Small intestine (tissue), 7 donors: Measurements from ENCODE around the gene C1orf226. TPM values are rescaled to one million over a fixed set of nuclear protein-coding genes. Genes with fewer than 3 reads are reported as not detected.

ENCODE experiments used
- DNase-seq, 2 donors: peaks; one replicate each; pipeline versions ENCODE4 v3.0.0 to v3.0.0-alpha.2; 2013
- FAIRE-seq: peaks from 2 replicates; lab custom pipeline; 2012; peaks lifted over from hg19 to GRCh38; lab: Jason Lieb, UNC
- H3K27ac ChIP-seq, 3 donors: one replicate each; pipeline ENCODE4 v1.5.1; 2013; ENCODE audit warnings: low read length in 2 of 3, mild to moderate bottlenecking in 2 of 3, control low read depth in 1 of 3, inconsistent platforms in 1 of 3, low read depth in 1 of 3, moderate library complexity in 1 of 3
- H3K27me3 ChIP-seq, 3 donors: one replicate each; pipeline ENCODE4 v1.6.1; 2013; ENCODE audit warnings: low read length in 3 of 3, inconsistent platforms in 1 of 3; ENCODE audit not compliant: control insufficient read depth in 3 of 3, insufficient read depth in 3 of 3
- H3K36me3 ChIP-seq, 3 donors: one replicate each; pipeline ENCODE4 v1.6.1; 2013; ENCODE audit warnings: low read length in 3 of 3, inconsistent platforms in 1 of 3, low read depth in 1 of 3, mild to moderate bottlenecking in 1 of 3, moderate library complexity in 1 of 3; ENCODE audit not compliant: control insufficient read depth in 3 of 3, insufficient read depth in 2 of 3
- H3K4me1 ChIP-seq, 3 donors: one replicate each; pipeline ENCODE4 v1.6.1; 2013; ENCODE audit warnings: low read length in 2 of 3, inconsistent platforms in 1 of 3, low read depth in 1 of 3, mild to moderate bottlenecking in 1 of 3, moderate library complexity in 1 of 3; ENCODE audit not compliant: control insufficient read depth in 3 of 3, insufficient read depth in 2 of 3
- H3K4me3 ChIP-seq, 3 donors: one replicate each; pipeline ENCODE4 v1.5.1; 2013; ENCODE audit warnings: low read length in 3 of 3, control low read depth in 1 of 3, inconsistent platforms in 1 of 3, low read depth in 1 of 3, mild to moderate bottlenecking in 1 of 3, moderate library complexity in 1 of 3
- H3K9me3 ChIP-seq, 2 donors: one replicate each; pipeline ENCODE4 v1.6.1; 2013; ENCODE audit warnings: low read depth in 1 of 2, low read length in 1 of 2; ENCODE audit not compliant: control insufficient read depth in 2 of 2, insufficient read depth in 1 of 2
- WGBS, 3 donors: extraction: QIAGEN DNeasy Blood & Tissue Kit; methylation state at CpG; one replicate each; pipeline ENCODE4 v1.1.7; 2013; 5-methylcytosine and 5-hydroxymethylcytosine counted together
- polyA plus RNA-seq, 4 donors: library from polyadenylated mRNA; stranded (reverse) in 3 of 4; unstranded in 1 of 4; fragments of 200-250 nt in 3 of 4; fragments of 120-200 nt in 1 of 4; gene quantifications; one replicate each; pipeline versions ENCODE4 v1.2.1 to v1.2.3, GENCODE V29; 2013
- donor health status: healthy with polysubstance abuse.
- donor health status: control.
- donor health status: control.
- donor health status: Bipolar disorder and iron deficiency.
- donor health status: healthy.

C1orf226 gene
- polyA plus RNA-seq, 4 donors: 8.1 to 14.1 (median 13.2) TPM

DNA sequence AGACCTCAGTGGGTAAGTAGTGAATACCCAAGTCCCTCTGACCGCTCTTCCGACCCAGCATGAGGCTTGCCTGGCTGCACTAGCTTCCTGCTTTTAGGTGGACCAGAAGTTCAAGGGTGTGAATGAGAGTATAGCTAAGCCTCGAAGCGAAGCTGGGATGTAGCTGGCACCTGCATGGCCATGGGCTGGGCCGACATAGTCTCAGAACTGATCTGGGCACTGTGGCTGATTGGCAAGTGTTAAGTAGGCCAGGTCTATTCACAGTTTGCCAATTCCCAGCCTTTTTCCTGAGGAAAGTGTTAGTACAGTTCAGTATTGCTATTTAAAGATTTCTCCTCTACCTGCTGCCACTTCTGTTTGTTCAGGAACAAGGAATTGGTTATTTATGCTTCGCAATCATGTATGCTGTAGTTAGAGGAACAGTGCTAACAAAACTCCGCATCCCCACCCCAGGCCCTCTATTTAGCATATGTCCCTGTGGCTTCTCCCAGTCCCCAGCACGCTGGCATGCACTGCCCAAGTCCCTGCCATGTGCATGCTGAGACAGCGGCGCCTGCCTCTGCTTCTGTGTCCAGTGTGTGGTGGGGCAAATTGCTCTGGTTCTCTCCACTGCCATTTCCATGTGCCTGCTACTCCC, 21.2 kb upstream of the C1orf226 start:
- no peak overlapping the region for H3K4me3 ChIP-seq
- peaks cover 0 to 28% (median 2%) of the 10 kb centered on the region in 3 donors for H3K36me3 ChIP-seq
- H3K27me3 ChIP-seq: no peaks in the 10 kb centered on the region
- no peak for DNase-seq
- peaks cover 0 to 10% (median 0%) of the 10 kb centered on the region in 3 donors for H3K4me1 ChIP-seq
- 83 to 90% (median 90%) methylated on average over 10 of the region's 10 CpGs for WGBS, 3 donors
- no peak for FAIRE-seq
- no peaks in the 10 kb centered on the region for H3K9me3 ChIP-seq
- H3K27ac ChIP-seq: no peak overlapping the region

DNA sequence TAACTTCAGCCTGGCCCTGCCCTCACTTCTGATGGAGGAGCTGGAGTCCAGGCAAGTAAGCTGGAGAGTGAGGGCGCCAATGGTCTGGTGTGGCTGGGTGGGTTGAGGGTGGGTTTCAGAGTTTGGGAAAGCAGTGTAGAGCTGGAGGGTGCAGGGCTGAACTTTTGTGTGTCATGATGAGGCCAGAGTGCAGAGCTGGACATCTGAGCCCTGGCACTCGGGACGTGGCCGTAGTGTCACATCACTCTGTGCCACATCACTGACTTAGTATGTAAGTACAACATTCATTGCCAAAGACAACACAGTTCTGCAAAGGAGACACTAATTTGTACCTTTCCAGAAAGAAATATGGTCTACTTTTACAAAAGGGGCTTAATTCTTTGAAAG, 20.7 kb upstream of the C1orf226 start:
- DNase-seq: no peak
- WGBS, 3 donors: 91 to 95% (median 93%) methylated on average over 4 of the region's 4 CpGs
- FAIRE-seq: no peak
- H3K27me3 ChIP-seq: no peaks in the 10 kb centered on the region
- no peak overlapping the region for H3K4me3 ChIP-seq
- no peak overlapping the region for H3K27ac ChIP-seq
- H3K4me1 ChIP-seq: peaks cover 0 to 11% (median 0%) of the 10 kb centered on the region in 3 donors
- no peaks in the 10 kb centered on the region for H3K9me3 ChIP-seq
- H3K36me3 ChIP-seq: peaks cover 0 to 26% (median 2%) of the 10 kb centered on the region in 3 donors

DNA sequence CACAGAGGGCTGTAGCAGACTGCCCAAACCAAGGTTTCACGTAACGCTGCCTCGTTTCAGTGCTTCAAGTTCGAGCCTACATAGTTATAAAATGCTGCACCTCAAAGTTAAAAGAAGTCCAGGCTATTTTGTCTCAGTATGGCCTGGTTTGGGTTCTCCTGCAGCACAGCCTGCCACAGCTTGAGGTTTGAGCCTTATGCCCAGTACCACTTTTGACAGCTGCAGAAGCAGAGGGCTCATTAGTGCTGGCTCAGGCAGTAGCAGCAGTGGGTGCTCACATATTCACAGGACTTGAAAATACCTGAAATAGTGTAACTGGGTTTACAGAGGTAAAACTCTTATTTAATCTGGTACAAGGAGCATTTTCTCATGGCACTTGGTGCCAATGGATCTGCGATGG, 20.2 kb upstream of the C1orf226 start:
- DNase-seq (no peak), FAIRE-seq (no peak)
- no peak overlapping the region for H3K27ac ChIP-seq
- no peaks in the 10 kb centered on the region for H3K9me3 ChIP-seq
- no peak overlapping the region for H3K4me3 ChIP-seq
- peaks cover 0 to 11% (median 0%) of the 10 kb centered on the region in 3 donors for H3K4me1 ChIP-seq
- peaks cover 0 to 24% (median 2%) of the 10 kb centered on the region in 3 donors for H3K36me3 ChIP-seq
- 87 to 91% (median 88%) methylated on average over 5 of the region's 5 CpGs for WGBS, 3 donors
- no peaks in the 10 kb centered on the region for H3K27me3 ChIP-seq

DNA sequence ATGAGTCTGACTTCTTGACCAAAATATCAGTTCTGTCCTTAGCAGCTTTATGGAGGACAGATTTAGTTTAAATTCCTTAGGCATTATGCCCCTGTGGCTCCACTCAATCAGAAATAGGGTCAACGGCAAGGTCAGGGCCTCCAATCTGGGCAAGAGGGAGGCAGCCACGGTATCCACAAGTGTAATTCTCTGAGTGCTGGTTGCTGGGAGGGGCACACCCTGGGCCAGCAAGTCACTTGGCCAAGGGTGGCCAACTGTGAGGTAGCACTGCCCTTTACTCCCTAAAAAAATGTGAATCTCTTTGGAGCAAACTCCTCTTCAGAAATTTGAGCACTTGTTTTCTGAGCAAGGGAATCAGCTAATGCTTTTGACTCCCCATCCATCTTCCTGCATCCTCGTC, 17.7 kb upstream of the C1orf226 start:
- no peaks in the 10 kb centered on the region for H3K9me3 ChIP-seq
- peaks cover 0 to 11% (median 0%) of the 10 kb centered on the region in 3 donors for H3K4me1 ChIP-seq
- peaks cover 0 to 33% (median 6%) of the 10 kb centered on the region in 3 donors for H3K36me3 ChIP-seq
- no peak for FAIRE-seq
- no peak overlapping the region for H3K4me3 ChIP-seq
- H3K27ac ChIP-seq: no peak overlapping the region
- no peak for DNase-seq
- WGBS, 3 donors: 74 to 81% (median 81%) methylated on average over 3 of the region's 3 CpGs
- H3K27me3 ChIP-seq: no peaks in the 10 kb centered on the region

DNA sequence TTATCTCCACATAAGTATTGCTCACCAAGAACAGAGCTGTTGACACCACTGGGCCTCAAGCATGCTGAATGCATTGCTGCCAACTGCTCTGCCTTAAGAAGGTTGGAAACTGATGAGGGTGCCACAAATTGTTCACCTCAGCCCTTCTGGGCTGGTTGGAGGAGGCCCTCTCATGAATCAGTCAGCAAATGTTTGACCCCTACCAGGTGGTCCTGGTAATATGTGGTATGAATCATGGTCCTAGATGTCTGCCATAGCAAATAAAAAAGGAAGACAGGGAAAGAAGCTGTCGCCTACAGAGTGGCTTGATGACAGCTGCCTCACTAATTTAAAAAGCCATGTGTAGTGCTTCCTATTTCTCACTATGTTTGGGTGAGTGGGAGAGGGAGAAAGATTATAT, 17.0 kb upstream of the C1orf226 start:
- H3K27me3 ChIP-seq: no peaks in the 10 kb centered on the region
- WGBS, 3 donors: 86 to 94% (median 89%) methylated on average over 1 of the region's 1 CpG
- H3K36me3 ChIP-seq: peaks cover 0 to 35% (median 6%) of the 10 kb centered on the region in 3 donors
- DNase-seq: no peak
- FAIRE-seq: no peak
- no peak overlapping the region for H3K4me3 ChIP-seq
- H3K27ac ChIP-seq: no peak overlapping the region
- peaks cover 0 to 11% (median 0%) of the 10 kb centered on the region in 3 donors for H3K4me1 ChIP-seq
- no peaks in the 10 kb centered on the region for H3K9me3 ChIP-seq

DNA sequence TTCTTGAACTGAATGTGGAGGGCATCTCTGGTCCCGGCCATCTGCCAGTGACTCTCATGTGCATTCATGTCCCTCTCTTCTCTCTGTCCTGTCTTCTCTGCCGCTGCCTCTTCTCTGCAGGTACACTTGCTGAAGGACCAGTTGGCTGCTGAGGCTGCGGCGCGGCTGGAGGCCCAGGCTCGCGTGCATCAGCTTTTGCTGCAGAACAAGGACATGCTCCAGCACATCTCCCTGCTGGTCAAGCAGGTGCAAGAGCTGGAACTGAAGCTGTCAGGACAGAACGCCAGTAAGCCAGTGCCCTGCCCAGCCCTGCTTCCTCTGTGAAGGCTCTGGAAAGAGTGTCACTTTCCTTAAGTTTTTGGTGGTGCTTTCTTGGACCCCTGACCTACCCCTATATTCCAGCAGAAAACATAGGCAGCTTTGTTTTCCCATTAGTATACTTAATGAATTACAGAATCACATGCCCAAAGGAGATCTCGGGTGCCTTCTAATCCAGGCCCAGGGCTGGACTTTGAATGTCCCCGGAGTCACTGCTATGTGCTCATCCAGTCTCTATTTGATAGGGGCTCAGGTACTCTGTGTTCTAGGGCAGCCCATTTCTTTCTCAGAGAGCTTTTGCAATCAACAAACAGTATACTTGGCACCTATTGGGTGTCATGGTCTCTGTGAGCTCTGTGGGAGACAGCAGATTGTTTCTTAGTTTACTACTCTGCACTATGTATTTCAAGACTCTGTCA, 16.1 kb upstream of the C1orf226 start:
- peaks cover 0 to 11% (median 0%) of the 10 kb centered on the region in 3 donors for H3K4me1 ChIP-seq
- no peaks in the 10 kb centered on the region for H3K9me3 ChIP-seq
- H3K4me3 ChIP-seq: no peak overlapping the region
- 91 to 95% (median 95%) methylated on average over 10 of the region's 10 CpGs for WGBS, 3 donors
- DNase-seq (peak; percentile 17 to 51), FAIRE-seq (no peak)
- H3K27me3 ChIP-seq: no peaks in the 10 kb centered on the region
- H3K36me3 ChIP-seq: peaks cover 0 to 36% (median 4%) of the 10 kb centered on the region in 3 donors
- no peak overlapping the region for H3K27ac ChIP-seq

DNA sequence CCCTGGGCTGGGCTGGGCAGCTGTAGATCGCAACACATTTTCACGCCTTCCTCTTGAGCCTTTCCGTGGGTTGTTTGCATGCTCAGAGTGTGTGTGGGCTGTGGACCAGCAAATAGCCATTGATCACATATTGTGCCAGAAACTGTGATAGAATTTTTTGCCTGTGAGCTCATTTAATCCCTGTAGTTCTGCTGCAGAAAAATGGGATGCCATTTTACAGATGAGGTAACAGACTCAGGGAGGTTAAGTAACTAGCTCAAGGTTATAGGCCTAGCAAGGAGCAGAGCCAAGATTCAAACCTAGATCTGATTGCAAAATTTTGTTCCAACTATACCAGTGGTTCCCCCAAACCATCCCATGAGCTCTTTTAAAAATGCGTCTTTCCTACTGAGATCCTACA, 15.4 kb upstream of the C1orf226 start:
- H3K27ac ChIP-seq: no peak overlapping the region
- H3K9me3 ChIP-seq: no peaks in the 10 kb centered on the region
- H3K27me3 ChIP-seq: no peaks in the 10 kb centered on the region
- peaks cover 0 to 11% (median 0%) of the 10 kb centered on the region in 3 donors for H3K4me1 ChIP-seq
- DNase-seq (no peak), FAIRE-seq (no peak)
- WGBS, 3 donors: 70 to 75% (median 71%) methylated on average over 4 of the region's 4 CpGs
- peaks cover 0 to 32% (median 4%) of the 10 kb centered on the region in 3 donors for H3K36me3 ChIP-seq
- H3K4me3 ChIP-seq: no peak overlapping the region

DNA sequence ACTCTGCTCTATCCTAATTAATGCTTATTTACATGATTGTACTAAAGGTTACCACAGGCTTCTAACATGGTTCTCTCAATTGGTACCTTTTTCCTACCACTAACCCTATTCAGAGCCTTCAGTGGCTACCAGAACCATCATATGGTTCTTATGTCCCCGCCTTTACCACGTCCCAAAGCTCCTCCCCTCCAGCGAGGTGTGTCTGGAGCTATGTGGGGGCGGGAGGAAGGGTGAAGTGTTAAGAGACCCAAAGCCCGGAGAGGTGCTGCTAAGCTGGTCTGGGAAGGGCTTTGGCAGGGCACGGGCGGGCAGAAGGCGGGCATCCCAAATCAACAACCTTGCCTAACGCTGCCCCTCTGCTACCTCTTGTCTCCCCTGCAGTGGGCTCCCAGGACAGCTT, 14.9 kb upstream of the C1orf226 start:
- H3K27me3 ChIP-seq: no peaks in the 10 kb centered on the region
- DNase-seq: peak in 1 of 2 donors; percentile 25
- H3K36me3 ChIP-seq: peaks cover 0 to 35% (median 4%) of the 10 kb centered on the region in 3 donors
- no peak overlapping the region for H3K27ac ChIP-seq
- no peaks in the 10 kb centered on the region for H3K9me3 ChIP-seq
- FAIRE-seq: no peak
- WGBS, 3 donors: 81 to 84% (median 81%) methylated on average over 9 of the region's 9 CpGs
- peaks cover 0 to 11% (median 0%) of the 10 kb centered on the region in 3 donors for H3K4me1 ChIP-seq
- H3K4me3 ChIP-seq: peak overlapping the region in 2 of 3 donors; percentile 20 to 35
